Measurements from ENCODE around the gene CDK5. TPM values are rescaled to one million over a fixed set of nuclear protein-coding genes. Genes with fewer than 3 reads are reported as not detected.
A peak's percentile ranks its signal among the peaks of the same experiment; 100 is the strongest.

Gene CDK5
- total and polyA plus RNA-seq, 9 of the 15 experiments (the other 6 are each of a cell fraction or from before 2014, with no cell fraction given): 3.2 to 38.0 (median 27.5) TPM

- TF ChIP-seq ZMIZ1 (IDR thresholded peaks at IDR 0.05; ENCODE audit: low read depth in 2 of 2, low read length in 2 of 2) (no peak), KLF13 (tag; IDR thresholded peaks at IDR 0.05; ENCODE audit: borderline replicate concordance, low read depth) (no peak), ZNF3 (CRISPR knock-in tag; IDR thresholded peaks at IDR 0.05) (no peak), WHSC1 (IDR thresholded peaks at IDR 0.05; ENCODE audit: low read length) (no peak), SREBF2 (CRISPR knock-in tag; IDR thresholded peaks at IDR 0.05) (peak; percentile 27; the same call in 1 of the 2 replicates), HLTF (IDR thresholded peaks at IDR 0.05) (no peak), BRF2 (IDR thresholded peaks at IDR 0.05; ENCODE audit: borderline replicate concordance, insufficient read depth, insufficient read length) (no peak), ZFPM2 (CRISPR knock-in tag; IDR thresholded peaks at IDR 0.05) (0 out of 2 replicates have a peak, but pooled peaks have one; percentile 59), PHB2 (IDR thresholded peaks at IDR 0.05; ENCODE audit: low read depth) (no peak), C11orf30 (IDR thresholded peaks at IDR 0.05; ENCODE audit: low read depth) (no peak), HDAC3 (IDR thresholded peaks at IDR 0.05; ENCODE audit: borderline replicate concordance, partially characterized antibody) (no peak), RFX1 (IDR thresholded peaks at IDR 0.05) (no peak), KAT7 (CRISPR knock-in tag; IDR thresholded peaks at IDR 0.05; ENCODE audit: borderline replicate concordance) (peak; percentile 82; the same call in 1 of the 2 replicates), MCM3 (IDR thresholded peaks at IDR 0.05) (no peak), RBM34 (IDR thresholded peaks at IDR 0.05; ENCODE audit: borderline replicate concordance, insufficient read depth, low read length) (no peak), COPS2 (conservative IDR thresholded peaks at IDR 0.05) (no peak), FOXA1 (IDR thresholded peaks at IDR 0.05; ENCODE audit: borderline replicate concordance) (no peak), ZNF436 (CRISPR knock-in tag; IDR thresholded peaks at IDR 0.05) (no peak), ARID2 (IDR thresholded peaks at IDR 0.05) (no peak), FOXP4 (CRISPR knock-in tag; IDR thresholded peaks at IDR 0.05; ENCODE audit: borderline replicate concordance) (no peak)
- TF ChIP-seq, protein P1, sequence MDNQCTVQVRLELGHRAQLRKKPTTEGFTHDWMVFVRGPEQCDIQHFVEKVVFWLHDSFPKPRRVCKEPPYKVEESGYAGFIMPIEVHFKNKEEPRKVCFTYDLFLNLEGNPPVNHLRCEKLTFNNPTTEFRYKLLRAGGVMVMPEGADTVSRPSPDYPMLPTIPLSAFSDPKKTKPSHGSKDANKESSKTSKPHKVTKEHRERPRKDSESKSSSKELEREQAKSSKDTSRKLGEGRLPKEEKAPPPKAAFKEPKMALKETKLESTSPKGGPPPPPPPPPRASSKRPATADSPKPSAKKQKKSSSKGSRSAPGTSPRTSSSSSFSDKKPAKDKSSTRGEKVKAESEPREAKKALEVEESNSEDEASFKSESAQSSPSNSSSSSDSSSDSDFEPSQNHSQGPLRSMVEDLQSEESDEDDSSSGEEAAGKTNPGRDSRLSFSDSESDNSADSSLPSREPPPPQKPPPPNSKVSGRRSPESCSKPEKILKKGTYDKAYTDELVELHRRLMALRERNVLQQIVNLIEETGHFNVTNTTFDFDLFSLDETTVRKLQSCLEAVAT (IDR thresholded peaks at IDR 0.05): no peak
Measured at GRCh38 chr7:151010307-151011096, 47.2 kb downstream of the CDK5 start (continued).

Measured in K562 (cell line).